ENCODE measurements around the gene KCTD1.

- TF ChIP-seq POLR2A (IDR thresholded peaks at IDR 0.05; ENCODE audit: low read length) (no peak), GATA1 (IDR thresholded peaks at IDR 0.05; ENCODE audit: low read depth, low read length) (no peak)
Measured at GRCh38 chr18:26524002-26524401, 24.4 kb downstream of the KCTD1 start.

Measured in erythroblast (primary cell).